Trophoblast cell (in vitro differentiated cells and primary cell): ENCODE results near the gene SNED1.

Experiments used
- DNase-seq, 2 donors: peaks; one replicate each; pipeline ENCODE4 v3.0.0-alpha.2; 2016
- H2AFZ ChIP-seq: 2 replicates; pipeline ENCODE4 v1.6.1; 2013; ENCODE audit warnings: low read length, moderate library complexity, mild to moderate bottlenecking; ENCODE audit not compliant: insufficient read depth, poor library complexity
- H2AK5ac ChIP-seq: 2 replicates; pipeline ENCODE4 v1.6.1; 2013; ENCODE audit warnings: mild to moderate bottlenecking, low read length
- H2BK120ac ChIP-seq: 2 replicates; pipeline ENCODE4 v1.6.1; 2013; ENCODE audit warnings: low read length, mild to moderate bottlenecking, moderate library complexity; ENCODE audit not compliant: insufficient read depth, poor library complexity
- H2BK12ac ChIP-seq: 2 replicates; pipeline ENCODE4 v1.6.1; 2013; ENCODE audit warnings: mild to moderate bottlenecking, low read length, moderate library complexity
- H2BK5ac ChIP-seq: 2 replicates; pipeline ENCODE4 v1.6.1; 2013; ENCODE audit warnings: low read length, low read depth, moderate library complexity, mild to moderate bottlenecking; ENCODE audit not compliant: poor library complexity
- H3K14ac ChIP-seq: 2 replicates; pipeline ENCODE4 v1.6.1; 2013; ENCODE audit warnings: mild to moderate bottlenecking, low read length
- H3K18ac ChIP-seq: 2 replicates; pipeline ENCODE4 v1.6.1; 2013; ENCODE audit warnings: mild to moderate bottlenecking, low read length
- H3K23ac ChIP-seq: 2 replicates; pipeline ENCODE4 v1.6.1; 2013; ENCODE audit warnings: low read length
- H3K27ac ChIP-seq: 2 replicates; pipeline ENCODE4 v1.5.1; 2013; ENCODE audit warnings: low read depth, mild to moderate bottlenecking, inconsistent platforms, low read length, moderate library complexity
- H3K27me3 ChIP-seq: 2 replicates; pipeline ENCODE4 v1.6.1; 2013; ENCODE audit warnings: inconsistent platforms, mild to moderate bottlenecking, low read length, moderate library complexity; ENCODE audit not compliant: insufficient read depth
- H3K36me3 ChIP-seq, 2 experiments: 1 replicate in 1 of 2; 2 replicates in 1 of 2; pipeline ENCODE4 v1.6.1; 2013; ENCODE audit warnings: low read length in 2 of 2, mild to moderate bottlenecking in 2 of 2, moderate library complexity in 1 of 2; ENCODE audit not compliant: insufficient read depth in 2 of 2, control insufficient read depth in 1 of 2
- H3K4ac ChIP-seq: 2 replicates; pipeline ENCODE4 v1.6.1; 2013; ENCODE audit warnings: low read depth, mild to moderate bottlenecking, low read length, moderate library complexity
- H3K4me1 ChIP-seq, 2 experiments: 1 replicate in 1 of 2; 2 replicates in 1 of 2; pipeline ENCODE4 v1.6.1; 2013; ENCODE audit warnings: low read length in 2 of 2, mild to moderate bottlenecking in 2 of 2, moderate library complexity in 1 of 2; ENCODE audit not compliant: insufficient read depth in 2 of 2, control insufficient read depth in 1 of 2
- H3K4me2 ChIP-seq: 2 replicates; pipeline ENCODE4 v1.6.1; 2013; ENCODE audit warnings: inconsistent platforms, mild to moderate bottlenecking, low read length, moderate library complexity
- H3K4me3 ChIP-seq: 2 replicates; pipeline ENCODE4 v1.5.1; 2013; ENCODE audit warnings: mild to moderate bottlenecking, low read depth, low read length, inconsistent platforms
- H3K79me1 ChIP-seq: one replicate; pipeline ENCODE4 v1.6.1; 2013; ENCODE audit warnings: low read length
- H3K79me2 ChIP-seq: 2 replicates; pipeline ENCODE4 v1.6.1; 2013; ENCODE audit warnings: low read length, mild to moderate bottlenecking; ENCODE audit not compliant: control insufficient read depth, insufficient read depth, poor library complexity
- H3K9ac ChIP-seq: 2 replicates; pipeline ENCODE4 v1.6.1; 2013; ENCODE audit warnings: mild to moderate bottlenecking, low read length
- H3K9me3 ChIP-seq: 2 replicates; pipeline ENCODE4 v1.6.1; 2013; ENCODE audit warnings: low read depth, mild to moderate bottlenecking, control low read depth, inconsistent platforms, low read length; ENCODE audit not compliant: insufficient read depth
- H4K12ac ChIP-seq: 2 replicates; pipeline ENCODE4 v1.6.1; 2013; ENCODE audit warnings: low read depth, mild to moderate bottlenecking, low read length, moderate library complexity
- H4K8ac ChIP-seq: 2 replicates; pipeline ENCODE4 v1.6.1; 2013; ENCODE audit warnings: low read depth, mild to moderate bottlenecking, low read length, moderate library complexity
- H4K91ac ChIP-seq: one replicate; pipeline ENCODE4 v1.6.1; 2013; ENCODE audit warnings: low read depth, mild to moderate bottlenecking, low read length, moderate library complexity
- WGBS: extraction: QIAGEN DNeasy Blood & Tissue Kit; methylation state at CpG from one replicate; pipeline ENCODE4 v1.1.7; 2013; ENCODE audit warnings: missing lambda C conversion rate; ENCODE audit not compliant: insufficient read length, insufficient coverage; ENCODE audit errors: extremely low coverage; 5-methylcytosine and 5-hydroxymethylcytosine counted together

Gene SNED1

GRCh38 chr2:241061275-241061674 lies 62.9 kb downstream of the SNED1 start:
- Histone ChIP-seq H3K27ac (no peak overlapping the region), H2BK5ac (no peak overlapping the region), H2AK5ac (no peak overlapping the region), H3K9ac (no peak overlapping the region), H3K4me3 (no peak overlapping the region), H2AFZ (no peak overlapping the region), H3K79me1 (no peaks in the 10 kb centered on the region), H4K12ac (no peak overlapping the region), H3K9me3 (no peaks in the 10 kb centered on the region), H2BK120ac (no peak overlapping the region), H3K14ac (no peak overlapping the region), H3K4me2 (no peak overlapping the region), H3K23ac (no peak overlapping the region), H2BK12ac (no peak overlapping the region), H3K79me2 (no peaks in the 10 kb centered on the region), H3K36me3 (no peaks in the 10 kb centered on the region), H3K27me3 (no peaks in the 10 kb centered on the region), H4K91ac (no peak overlapping the region), H3K4me1 (no peaks in the 10 kb centered on the region), H3K4ac (no peak overlapping the region), H4K8ac (no peak overlapping the region), H3K18ac (no peak overlapping the region)
- no CpG with 5 or more reads among the region's 6 CpGs for WGBS
- DNase-seq, result peak; percentile 93 to 94

GRCh38 chr2:241062389-241063092 lies 64.1 kb downstream of the SNED1 start:
- Histone ChIP-seq H2AFZ (no peak overlapping the region), H3K23ac (no peak overlapping the region), H3K18ac (no peak overlapping the region), H3K14ac (no peak overlapping the region), H3K4me3 (no peak overlapping the region), H3K9ac (no peak overlapping the region), H2BK12ac (no peak overlapping the region), H4K8ac (no peak overlapping the region), H3K36me3 (no peaks in the 10 kb centered on the region), H3K4me1 (no peaks in the 10 kb centered on the region), H2BK5ac (no peak overlapping the region), H2AK5ac (no peak overlapping the region), H3K4me2 (no peak overlapping the region), H3K79me1 (no peaks in the 10 kb centered on the region), H4K91ac (no peak overlapping the region), H2BK120ac (no peak overlapping the region), H3K9me3 (no peaks in the 10 kb centered on the region), H4K12ac (no peak overlapping the region), H3K27ac (no peak overlapping the region), H3K79me2 (no peaks in the 10 kb centered on the region), H3K27me3 (no peaks in the 10 kb centered on the region), H3K4ac (no peak overlapping the region)
- no CpG with 5 or more reads among the region's 15 CpGs for WGBS
- peak; percentile 88 to 90 for DNase-seq

GRCh38 chr2:241063093-241063551 lies 64.7 kb downstream of the SNED1 start:
- Histone ChIP-seq H3K4ac (no peak overlapping the region), H2BK5ac (no peak overlapping the region), H3K9ac (no peak overlapping the region), H2BK120ac (no peak overlapping the region), H4K91ac (no peak overlapping the region), H3K36me3 (no peaks in the 10 kb centered on the region), H3K18ac (no peak overlapping the region), H4K8ac (no peak overlapping the region), H3K14ac (no peak overlapping the region), H3K4me1 (no peaks in the 10 kb centered on the region), H3K27me3 (no peaks in the 10 kb centered on the region), H3K9me3 (no peaks in the 10 kb centered on the region), H2BK12ac (no peak overlapping the region), H3K79me2 (no peaks in the 10 kb centered on the region), H3K79me1 (no peaks in the 10 kb centered on the region), H2AFZ (no peak overlapping the region), H3K23ac (no peak overlapping the region), H2AK5ac (no peak overlapping the region), H3K27ac (no peak overlapping the region), H3K4me3 (no peak overlapping the region), H3K4me2 (no peak overlapping the region), H4K12ac (no peak overlapping the region)
- no peak for DNase-seq
- WGBS, result no CpG with 5 or more reads among the region's 13 CpGs

GRCh38 chr2:241063587-241063986 lies 65.2 kb downstream of the SNED1 start:
- Histone ChIP-seq H2BK120ac (no peak overlapping the region), H3K79me1 (no peaks in the 10 kb centered on the region), H4K91ac (no peak overlapping the region), H3K4ac (no peak overlapping the region), H3K27me3 (no peaks in the 10 kb centered on the region), H3K14ac (no peak overlapping the region), H2BK5ac (no peak overlapping the region), H3K9me3 (no peaks in the 10 kb centered on the region), H4K12ac (no peak overlapping the region), H3K27ac (no peak overlapping the region), H3K36me3 (no peaks in the 10 kb centered on the region), H3K4me2 (peak overlapping the region; percentile 55), H3K18ac (no peak overlapping the region), H3K4me3 (no peak overlapping the region), H3K4me1 (no peaks in the 10 kb centered on the region), H2AFZ (peak overlapping the region; percentile 62), H4K8ac (no peak overlapping the region), H2BK12ac (no peak overlapping the region), H3K23ac (no peak overlapping the region), H3K79me2 (no peaks in the 10 kb centered on the region), H2AK5ac (no peak overlapping the region), H3K9ac (no peak overlapping the region)
- DNase-seq, result no peak
- WGBS, result no CpG with 5 or more reads among the region's 8 CpGs
